NCI-H748 (cell line): ENCODE data around the gene ANKRD29.

Experiments used
- DNase-seq: peaks from one replicate; lab custom pipeline; 2025; ENCODE audit not compliant: unreplicated experiment; lab: John Stamatoyannopoulos, UW

The ANKRD29 gene

GRCh38 chr18:23684515-23685197 lies 21.9 kb upstream of the ANKRD29 start:
- DNase-seq = no peak

- DNase-seq = no peak
Measured at GRCh38 chr18:23683671-23684070, 21.0 kb upstream of the ANKRD29 start.

DNA sequence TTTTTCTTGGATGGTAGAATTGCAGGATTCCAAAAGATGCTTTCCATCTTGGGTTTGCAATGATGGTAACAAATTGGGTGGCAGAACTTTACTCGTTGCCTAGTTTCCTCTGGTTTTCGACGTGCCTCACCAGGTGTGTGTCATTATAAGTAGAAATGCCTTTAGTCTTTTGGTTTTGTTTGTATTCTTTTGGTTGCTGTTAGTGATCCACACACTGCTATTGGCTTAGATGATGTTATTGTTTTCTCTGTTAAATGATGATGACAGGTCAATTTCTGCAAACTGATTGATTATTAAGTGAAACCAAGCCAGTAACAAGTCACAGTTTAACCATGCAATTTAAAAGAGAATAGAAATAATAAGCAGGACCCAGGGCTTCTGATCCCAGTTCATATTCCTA lies 20.4 kb upstream of the ANKRD29 start:
- DNase-seq = no peak

DNA sequence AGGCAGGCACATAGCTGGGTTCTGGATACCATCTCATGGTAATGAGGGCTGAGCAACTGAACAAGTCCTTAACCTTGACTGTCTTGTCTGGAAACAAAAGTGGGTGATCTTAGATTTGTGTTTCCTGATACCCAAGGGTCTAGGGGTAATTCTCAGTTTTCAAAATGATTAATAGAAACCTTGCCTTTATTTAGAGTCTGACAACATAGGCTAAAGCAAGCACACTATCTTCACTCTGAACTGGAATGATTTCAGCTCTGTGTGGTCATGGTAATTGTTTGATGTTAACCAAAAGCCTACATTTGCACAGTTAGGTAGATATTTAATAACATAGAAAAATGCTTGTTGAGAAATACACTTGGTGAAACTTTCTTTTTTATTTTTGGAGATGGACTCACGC lies 19.8 kb upstream of the ANKRD29 start:
- DNase-seq = no peak

GRCh38 chr18:23682045-23682444 lies 19.3 kb upstream of the ANKRD29 start:
- DNase-seq = no peak

GRCh38 chr18:23675896-23676295 lies 13.2 kb upstream of the ANKRD29 start:
- no peak for DNase-seq

- DNase-seq = no peak
Measured at GRCh38 chr18:23675236-23675635, 12.5 kb upstream of the ANKRD29 start.

- DNase-seq = no peak
Measured at GRCh38 chr18:23673725-23674124, 11.0 kb upstream of the ANKRD29 start.

GRCh38 chr18:23671564-23671963 lies 8.9 kb upstream of the ANKRD29 start:
- DNase-seq = no peak

DNA sequence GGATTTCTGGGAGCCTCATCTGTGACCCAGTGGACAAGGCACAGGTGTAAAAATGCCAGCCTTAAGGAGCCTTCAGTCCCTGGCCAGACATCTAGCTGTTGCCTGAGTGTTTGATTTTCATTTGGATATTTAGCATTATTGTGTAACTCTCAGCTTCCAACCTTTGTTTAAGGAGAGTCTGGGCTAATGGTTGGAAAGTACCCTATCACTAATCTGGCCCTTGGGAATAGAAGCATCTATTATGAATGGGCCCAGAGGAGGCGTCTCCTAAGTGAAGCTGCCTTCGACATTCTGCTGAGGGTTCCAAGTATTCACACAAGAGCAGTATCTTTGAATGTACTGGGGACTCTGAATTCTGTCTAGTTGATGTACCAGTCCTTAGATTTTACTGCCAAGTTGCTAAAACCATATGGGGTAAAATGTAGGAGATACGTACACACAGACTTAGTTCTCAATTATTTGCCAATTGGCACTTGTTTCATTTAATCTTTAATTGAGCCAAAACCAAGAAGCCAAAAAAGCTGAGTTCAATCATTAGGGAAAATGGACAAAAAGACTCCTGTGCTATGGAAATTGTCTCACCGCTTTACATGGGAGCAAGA lies 7.2 kb upstream of the ANKRD29 start:
- no peak for DNase-seq

DNA sequence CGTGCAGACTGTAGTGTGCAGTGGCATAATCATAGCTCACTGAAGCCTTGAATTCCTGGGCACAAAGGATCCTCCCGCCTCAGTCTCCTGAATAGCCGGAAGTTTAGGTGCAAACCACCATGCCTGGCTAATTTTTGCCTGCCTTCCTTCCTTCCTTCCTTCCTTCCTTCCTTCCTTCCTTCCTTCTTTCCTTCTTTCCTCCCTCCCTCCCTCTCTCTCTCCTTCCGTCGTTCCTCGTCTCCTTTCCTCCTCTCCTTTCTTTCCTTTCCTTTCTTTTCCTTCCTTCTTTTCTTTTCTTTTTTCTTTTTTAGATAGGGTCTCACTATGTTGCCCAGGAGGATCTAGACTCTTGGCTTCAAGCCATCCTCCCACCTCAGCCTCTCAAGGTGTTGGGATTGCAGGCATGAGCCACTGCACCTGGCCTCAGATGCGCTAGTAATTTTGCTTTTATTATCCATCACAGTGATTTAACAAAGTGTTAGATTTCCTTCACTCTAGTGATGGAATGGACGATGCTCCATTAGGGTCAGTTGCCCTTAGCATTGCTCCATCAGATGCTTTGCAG lies 6.6 kb upstream of the ANKRD29 start:
- no peak for DNase-seq

DNA sequence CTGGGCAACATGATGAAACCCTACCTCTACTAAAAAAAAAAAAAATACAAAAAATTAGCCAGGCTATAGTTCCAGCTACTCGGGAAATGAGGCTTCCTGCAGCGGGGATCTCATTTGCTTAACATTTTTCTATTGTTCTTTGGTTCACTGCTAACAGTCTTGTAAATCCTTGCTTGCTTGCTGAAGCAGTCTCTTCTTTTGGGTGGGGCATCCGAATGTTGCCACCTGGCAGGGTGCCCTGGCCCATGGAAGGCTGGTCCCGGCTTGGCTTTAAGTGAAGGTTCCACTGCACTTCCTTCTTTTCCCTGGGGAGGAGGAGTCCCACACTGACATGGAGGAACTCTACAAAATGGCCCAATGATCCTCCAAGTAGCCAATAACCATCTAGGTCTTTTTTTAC lies 6.0 kb upstream of the ANKRD29 start:
- peak; percentile 17 for DNase-seq

- no peak for DNase-seq
Measured at GRCh38 chr18:23667114-23667513, 4.4 kb upstream of the ANKRD29 start.

- DNase-seq = no peak
Measured at GRCh38 chr18:23664674-23665073, 2.0 kb upstream of the ANKRD29 start.

DNA sequence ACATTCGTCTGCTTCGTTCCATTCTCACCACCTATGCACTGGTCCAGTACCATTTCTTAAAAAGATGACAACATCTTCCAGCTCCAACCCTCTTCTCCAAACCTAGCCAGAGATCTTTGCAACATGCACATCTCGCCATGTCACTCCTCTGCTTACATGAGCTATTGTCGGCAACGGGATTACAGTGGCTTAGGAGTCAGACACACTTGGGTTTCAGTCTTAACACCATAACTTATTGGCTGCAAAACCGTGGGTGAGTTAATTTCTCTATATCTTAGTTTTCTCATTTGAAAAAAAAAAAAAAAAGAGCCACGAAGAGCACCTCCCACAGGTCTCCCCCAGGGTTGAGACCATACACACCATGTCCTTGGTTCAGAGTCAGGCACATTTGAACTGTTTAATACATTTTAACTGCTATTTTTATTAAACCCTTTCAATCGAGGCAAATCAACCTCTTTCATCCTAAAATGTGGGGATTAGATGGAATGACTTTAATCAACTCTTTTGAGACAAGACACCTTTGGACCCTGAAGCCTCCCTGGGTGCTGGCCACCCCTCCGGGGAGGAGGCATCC lies 889 bp downstream of the ANKRD29 start:
- no peak for DNase-seq

GRCh38 chr18:23658285-23658684 lies 4.4 kb downstream of the ANKRD29 start:
- DNase-seq = no peak

DNA sequence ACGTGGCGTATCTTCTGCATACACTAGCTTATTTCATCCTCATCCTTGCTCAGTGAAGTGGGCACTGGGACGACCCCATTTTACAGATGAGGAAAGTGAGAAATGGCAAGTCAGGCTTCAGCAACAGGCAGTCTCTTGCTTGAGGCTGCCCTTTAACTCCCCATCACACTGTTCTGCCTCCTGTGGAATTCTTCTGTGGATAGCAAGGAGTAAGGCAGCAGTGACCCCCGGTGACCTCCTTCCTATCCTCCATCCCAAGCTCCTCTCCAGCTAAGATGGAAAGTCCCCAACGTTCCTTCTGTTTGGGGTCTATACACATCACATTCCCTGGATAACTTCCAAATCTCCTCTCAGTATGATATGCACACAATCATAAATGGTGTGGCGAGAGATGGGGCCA lies 10.5 kb downstream of the ANKRD29 start:
- DNase-seq = no peak

DNA sequence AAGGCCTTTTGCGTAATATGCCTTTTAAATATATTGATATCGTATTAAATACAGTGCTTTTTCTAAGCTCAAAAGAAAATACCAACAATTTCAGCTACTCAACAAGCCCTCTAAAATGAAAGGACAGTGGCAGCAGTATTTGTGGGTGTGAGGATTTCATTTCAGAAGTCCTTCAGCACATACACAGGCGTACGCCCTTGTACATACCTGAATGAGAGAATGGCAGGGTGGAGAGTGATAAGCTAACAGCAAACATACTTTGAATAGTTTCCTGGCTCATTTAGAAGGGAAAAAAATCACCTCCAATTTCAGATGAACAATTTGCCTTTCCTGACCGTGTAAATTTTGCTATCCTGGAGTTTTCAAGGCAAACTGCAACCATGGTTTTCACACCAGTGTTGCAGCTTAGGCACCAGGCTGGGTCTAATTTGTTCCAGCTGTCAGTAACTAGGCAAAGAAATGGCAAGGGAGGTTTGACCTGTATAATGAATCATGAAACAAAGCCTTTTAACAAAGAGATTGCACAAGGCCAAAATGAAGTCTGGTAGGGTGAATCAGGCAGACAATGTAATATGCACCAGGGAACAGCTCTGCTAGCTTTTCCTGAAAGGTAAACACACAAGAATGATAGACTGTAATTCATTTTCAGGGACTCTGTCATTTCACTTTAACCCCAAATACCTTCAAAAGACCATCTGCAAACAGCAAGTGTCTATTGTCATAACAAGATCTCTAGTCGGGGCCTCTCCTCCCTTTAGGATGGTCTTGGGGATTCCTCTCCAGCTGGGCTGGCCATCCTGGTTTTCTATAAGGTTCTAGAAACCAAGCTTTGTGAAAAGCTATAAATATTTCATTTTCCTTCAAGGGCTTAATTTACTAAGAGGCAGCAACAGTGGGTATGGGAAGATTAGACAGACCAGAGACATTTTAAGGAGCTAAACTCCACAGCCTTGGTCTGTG lies 11.5 kb downstream of the ANKRD29 start:
- DNase-seq = peak; percentile 18

GRCh38 chr18:23648940-23649607 lies 13.6 kb downstream of the ANKRD29 start:
- DNase-seq = no peak

DNA sequence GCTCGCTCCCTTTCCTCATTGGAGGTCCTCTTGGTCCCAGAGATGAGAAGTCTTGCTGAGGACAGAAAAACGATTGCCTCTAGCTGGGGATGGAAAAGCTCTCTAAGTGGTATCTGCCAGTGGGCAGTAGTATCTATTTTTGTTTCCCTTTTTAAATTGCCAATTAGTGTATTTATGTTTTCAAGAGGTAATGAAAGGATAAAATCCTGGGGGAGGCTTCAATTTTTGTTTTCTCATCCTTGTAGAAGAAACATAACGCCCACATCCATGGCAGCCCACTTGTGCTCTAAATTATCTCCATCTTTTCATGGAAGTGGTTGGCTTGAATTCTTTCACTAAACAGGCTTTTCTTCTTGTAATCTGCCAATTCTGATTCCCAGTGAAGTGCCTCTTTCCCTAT lies 14.3 kb downstream of the ANKRD29 start:
- DNase-seq = no peak

GRCh38 chr18:23646282-23646681 lies 16.4 kb downstream of the ANKRD29 start:
- DNase-seq = no peak
